Activated effector memory CD4-positive, alpha-beta T cell treated with Interleukin-2 at 50 U/mL for 16 hours (primary cell): ENCODE results near the gene SERINC5.

Experiments
- DNase-seq: peaks from one replicate; pipeline ENCODE4 v3.0.0-alpha.2; 2020

The SERINC5 gene

GRCh38 chr5:80251636-80252035 lies 4.2 kb downstream of the SERINC5 start:
- DNase-seq: no peak

- no peak for DNase-seq
Observed at GRCh38 chr5:80250801-80251200, 5.0 kb downstream of the SERINC5 start.

GRCh38 chr5:80249901-80250300 lies 5.9 kb downstream of the SERINC5 start:
- DNase-seq: no peak

GRCh38 chr5:80248378-80248777 lies 7.5 kb downstream of the SERINC5 start:
- no peak for DNase-seq

GRCh38 chr5:80246995-80247729 lies 8.7 kb downstream of the SERINC5 start:
- DNase-seq: no peak

GRCh38 chr5:80246001-80246758 lies 9.7 kb downstream of the SERINC5 start:
- no peak for DNase-seq

- DNase-seq: no peak
Observed at GRCh38 chr5:80243567-80243966, 12.3 kb downstream of the SERINC5 start.

GRCh38 chr5:80242849-80243248 lies 13.0 kb downstream of the SERINC5 start:
- DNase-seq: no peak

GRCh38 chr5:80240368-80240986 lies 15.4 kb downstream of the SERINC5 start:
- no peak for DNase-seq

- DNase-seq: no peak
Observed at GRCh38 chr5:80239680-80240367, 16.0 kb downstream of the SERINC5 start.

GRCh38 chr5:80238778-80239679 lies 16.8 kb downstream of the SERINC5 start:
- no peak for DNase-seq

- DNase-seq: no peak
Observed at GRCh38 chr5:80238097-80238496, 17.8 kb downstream of the SERINC5 start.

GRCh38 chr5:80237243-80237642 lies 18.6 kb downstream of the SERINC5 start:
- DNase-seq: no peak

GRCh38 chr5:80234116-80234948 lies 21.5 kb downstream of the SERINC5 start:
- no peak for DNase-seq

GRCh38 chr5:80231693-80232092 lies 24.2 kb downstream of the SERINC5 start:
- DNase-seq: no peak

- no peak for DNase-seq
Observed at GRCh38 chr5:80231243-80231642, 24.6 kb downstream of the SERINC5 start.

GRCh38 chr5:80230269-80230992 lies 25.4 kb downstream of the SERINC5 start:
- DNase-seq: no peak

- DNase-seq: no peak
Observed at GRCh38 chr5:80229902-80230255, 26.0 kb downstream of the SERINC5 start.

- no peak for DNase-seq
Observed at GRCh38 chr5:80227979-80228596, 27.8 kb downstream of the SERINC5 start.

- DNase-seq: no peak
Observed at GRCh38 chr5:80225934-80226326, 29.9 kb downstream of the SERINC5 start.
